NCI-H2227 treated with DMSO at 0.1 percent for 48 hours (cell line): Measurements from ENCODE around the gene DGCR8.

Source experiments
- DNase-seq: peaks from one replicate; lab custom pipeline; 2025; lab: John Stamatoyannopoulos, UW

The DGCR8 gene

DNA sequence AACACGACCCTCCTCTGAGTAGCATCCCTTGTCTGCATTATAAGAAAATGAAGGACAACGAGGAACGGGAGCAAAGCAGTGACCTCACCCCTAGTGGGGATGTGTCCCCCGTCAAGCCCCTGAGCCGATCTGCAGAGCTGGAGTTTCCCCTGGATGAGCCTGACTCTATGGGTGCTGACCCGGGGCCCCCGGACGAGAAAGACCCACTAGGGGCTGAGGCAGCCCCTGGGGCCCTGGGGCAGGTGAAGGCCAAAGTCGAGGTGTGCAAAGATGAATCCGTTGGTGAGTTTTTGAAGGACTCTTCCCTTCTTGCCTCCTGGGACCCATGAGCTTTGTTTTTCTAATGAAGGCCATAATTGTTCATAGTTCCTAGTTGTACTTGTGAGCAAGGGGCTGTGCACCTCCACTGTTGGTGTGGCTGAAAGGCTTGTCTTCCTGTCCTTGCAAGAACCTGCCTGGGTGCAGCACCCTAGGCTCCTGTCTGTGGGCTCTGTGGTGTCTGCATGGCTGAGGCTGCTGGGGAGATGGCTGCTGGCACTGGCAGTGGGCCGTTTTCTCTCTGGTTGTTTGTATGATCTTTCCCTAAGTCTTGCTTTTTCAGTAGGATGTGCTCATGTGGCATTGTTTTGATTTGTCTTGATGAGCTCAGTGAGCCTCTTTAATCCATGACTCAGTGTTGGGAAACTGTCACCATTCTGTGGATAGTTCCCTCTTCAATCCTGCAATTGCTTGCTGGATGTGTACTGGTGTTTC, 10.1 kb downstream of the DGCR8 start:
- no peak for DNase-seq

DNA sequence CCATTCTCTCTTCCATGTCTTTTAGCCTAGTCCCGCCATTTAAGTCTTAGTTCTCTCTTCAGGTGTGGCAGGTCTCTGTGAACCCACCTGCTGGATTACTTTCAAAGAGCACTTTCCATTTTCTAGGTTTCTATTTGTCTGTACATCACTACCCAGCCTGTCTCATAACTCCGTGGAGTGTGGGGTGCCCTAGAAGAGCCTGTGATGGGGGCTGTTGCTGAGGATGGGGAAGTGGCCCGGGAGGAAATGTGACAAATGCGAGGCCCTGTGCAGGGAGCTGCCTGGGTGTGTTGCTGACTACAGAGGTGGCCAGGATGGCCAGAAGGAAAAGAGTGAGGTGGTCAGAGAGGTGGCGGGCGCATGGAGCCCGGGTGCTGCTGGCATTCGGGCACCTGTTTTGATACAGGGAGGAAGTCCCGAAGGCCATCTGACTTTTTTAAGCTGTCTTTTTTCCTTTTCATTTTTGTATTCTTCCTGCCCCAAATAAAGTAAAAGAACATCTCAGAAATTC, 10.7 kb downstream of the DGCR8 start:
- no peak for DNase-seq

DNA sequence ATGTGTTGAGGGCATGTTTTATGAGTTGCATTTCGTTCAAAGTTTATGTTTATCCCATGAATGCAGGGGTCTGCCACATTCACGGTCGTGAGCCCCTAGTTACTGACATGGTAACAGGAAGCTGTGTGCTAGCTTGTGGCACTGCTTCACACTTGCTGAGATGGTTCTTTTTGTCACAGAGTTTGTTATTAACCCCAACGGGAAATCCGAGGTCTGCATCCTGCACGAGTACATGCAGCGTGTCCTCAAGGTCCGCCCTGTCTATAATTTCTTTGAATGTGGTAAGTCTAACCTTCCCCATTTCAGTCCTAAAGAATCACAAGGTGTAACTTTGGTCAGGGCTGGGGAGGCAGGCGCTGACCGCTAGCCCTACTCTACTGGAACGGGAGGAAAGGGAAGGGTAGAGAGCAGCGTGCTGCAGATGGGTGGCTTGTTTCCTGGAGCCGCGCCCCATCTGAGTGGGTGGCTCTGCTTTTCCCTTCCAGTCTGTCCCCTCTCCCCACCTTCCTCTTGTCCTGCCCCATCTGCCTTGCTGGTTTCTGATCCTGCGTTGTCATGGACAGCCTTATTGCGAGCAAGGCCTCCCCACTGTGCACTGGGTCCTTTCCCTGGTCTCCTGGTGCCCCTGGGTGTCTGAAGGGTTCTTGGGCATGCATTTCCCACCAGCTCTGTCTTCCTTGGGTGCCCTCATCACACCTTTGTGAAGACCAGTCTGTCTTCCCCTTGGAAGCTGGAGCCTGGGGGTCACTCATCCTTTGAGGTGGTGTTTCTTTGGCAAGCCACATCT, 11.8 kb downstream of the DGCR8 start:
- DNase-seq: no peak

DNA sequence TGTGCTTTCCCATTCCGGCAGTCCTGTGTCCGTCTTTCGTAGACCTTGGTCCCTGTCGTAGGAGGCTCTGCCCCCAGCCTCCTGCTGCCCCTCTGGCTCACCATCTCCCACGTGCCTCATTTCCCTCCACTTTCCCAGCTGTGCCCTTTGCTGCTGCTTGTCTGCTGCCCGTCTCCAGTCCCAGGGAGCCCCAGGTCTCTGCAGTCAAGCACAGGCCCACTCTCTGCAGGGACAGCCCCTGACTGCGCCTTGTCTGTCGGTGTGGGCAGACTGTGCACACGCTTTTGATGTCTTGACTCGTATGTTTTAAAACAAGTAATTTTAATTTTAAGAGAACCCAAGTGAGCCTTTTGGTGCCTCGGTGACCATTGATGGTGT, 12.4 kb downstream of the DGCR8 start:
- no peak for DNase-seq

DNA sequence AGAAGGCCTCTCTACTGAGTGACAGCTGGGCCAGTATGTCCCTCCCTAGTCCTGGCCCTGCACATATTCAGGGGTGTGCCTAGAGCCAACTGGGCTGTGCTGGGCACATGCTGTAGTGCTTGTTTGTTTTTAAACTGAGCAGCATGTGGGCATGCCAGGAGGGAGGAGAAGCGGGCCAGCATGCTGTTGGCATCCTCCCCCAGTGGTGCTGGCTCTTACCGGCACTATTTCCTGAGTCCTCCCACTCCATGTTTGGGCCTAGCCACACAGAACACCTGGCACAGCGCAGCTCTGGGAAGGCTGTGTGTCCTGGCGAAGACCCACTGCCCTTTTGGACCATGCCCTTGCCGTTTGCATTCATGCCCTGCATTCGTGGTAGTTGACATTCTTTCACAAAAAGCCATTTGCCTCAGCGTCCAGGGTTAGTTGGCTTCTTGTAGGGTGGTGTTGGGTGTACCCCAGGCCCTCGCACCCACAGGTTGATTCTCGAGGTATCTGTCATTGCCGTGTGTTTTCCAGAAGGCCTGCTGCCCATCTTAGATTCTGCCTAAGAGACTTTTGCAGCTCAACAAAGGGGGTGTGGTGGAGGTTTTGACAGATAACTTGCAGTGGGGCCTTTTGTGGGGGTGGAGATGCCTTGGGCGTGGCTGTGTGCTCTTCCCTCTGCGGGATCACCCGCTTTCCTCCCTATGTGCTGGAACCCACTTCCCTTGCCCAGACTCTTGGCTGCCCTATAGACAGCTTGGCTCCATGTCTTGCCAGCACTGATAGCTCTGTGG, 13.6 kb downstream of the DGCR8 start:
- no peak for DNase-seq

DNA sequence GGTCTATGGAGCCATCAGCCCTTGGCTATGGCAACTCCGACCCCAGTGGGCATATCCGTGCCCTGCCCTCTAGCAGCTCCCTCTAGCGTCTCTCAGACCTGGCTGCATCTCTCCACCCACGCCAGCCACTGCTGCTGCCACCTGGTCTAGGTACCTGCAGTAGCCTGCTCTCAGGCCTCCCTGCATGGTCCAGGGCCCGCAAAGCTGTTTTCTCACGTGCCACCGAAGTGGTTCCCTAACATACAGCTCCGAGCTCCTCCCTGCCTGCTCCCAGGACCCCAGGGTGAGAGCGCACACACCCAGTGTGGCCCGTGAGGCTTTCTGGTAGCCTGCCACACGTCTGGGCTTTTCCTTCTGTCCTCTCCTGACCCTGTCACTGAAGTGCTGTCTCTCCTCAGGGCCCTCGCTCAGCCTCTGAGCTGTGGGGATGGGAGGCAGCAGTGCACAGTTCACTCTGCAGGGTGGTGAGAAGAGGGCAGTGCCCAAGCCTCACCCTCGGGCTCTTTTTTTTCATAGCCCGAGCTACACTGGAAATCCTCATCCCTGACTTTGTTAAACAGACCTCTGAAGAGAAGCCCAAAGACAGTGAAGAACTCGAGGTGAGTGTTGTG, 14.3 kb downstream of the DGCR8 start:
- DNase-seq: no peak

DNA sequence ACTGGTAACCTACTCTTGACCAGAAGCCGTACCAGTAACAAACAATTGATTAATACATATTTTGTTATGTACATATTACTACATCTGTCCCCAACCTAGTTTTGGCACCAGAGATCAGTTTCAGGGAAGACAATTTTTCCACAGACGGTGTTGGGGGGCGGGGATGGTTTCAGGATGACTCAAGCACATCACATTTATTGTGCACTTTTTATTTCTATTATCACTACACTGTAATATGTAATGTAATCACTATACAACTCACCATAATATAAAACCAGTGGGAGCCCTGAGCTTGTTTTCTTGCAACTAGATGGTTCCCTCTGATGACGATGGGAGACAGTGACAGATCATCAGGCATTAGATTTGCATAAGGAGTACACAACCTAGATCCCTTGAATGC, 15.5 kb downstream of the DGCR8 start:
- DNase-seq: no peak

DNA sequence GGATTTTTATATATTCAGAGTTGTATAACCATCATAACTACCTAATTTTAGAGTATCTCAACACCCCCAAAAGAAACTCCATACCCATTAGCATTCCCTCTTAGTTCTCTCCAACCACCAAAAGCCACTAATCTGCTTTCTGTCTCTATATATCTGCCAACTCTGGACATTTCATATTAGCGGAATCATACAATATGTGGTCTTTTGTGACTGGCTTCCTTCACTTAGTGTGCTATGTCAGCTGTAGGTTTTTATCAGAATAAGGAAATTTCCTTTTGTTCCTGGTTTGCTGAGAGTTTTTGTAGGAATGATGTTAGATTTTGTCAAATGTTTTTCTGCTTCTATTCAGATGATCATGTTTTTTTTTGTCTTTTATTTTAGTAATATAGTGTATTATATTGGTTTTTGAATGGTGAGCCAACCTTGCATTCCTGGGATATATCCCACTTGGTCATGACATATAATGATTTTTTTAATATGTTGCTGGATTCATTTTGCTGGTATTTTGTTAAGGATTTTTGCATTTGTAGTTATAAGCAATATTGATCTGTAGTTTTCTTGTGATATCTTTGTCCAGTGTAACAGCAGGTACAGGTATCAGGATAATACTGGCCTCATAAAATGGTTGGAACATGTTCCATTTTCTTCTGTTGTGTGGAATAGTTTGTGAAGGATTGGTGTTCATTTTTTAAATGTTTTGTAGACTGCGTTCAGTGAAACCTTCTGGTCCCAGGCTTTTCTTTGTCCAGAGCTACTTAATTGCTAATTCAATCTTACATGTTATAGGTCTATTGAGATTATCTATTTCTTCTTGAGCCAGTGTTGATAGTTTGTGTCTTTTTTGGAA, 16.8 kb downstream of the DGCR8 start:
- DNase-seq: no peak

DNA sequence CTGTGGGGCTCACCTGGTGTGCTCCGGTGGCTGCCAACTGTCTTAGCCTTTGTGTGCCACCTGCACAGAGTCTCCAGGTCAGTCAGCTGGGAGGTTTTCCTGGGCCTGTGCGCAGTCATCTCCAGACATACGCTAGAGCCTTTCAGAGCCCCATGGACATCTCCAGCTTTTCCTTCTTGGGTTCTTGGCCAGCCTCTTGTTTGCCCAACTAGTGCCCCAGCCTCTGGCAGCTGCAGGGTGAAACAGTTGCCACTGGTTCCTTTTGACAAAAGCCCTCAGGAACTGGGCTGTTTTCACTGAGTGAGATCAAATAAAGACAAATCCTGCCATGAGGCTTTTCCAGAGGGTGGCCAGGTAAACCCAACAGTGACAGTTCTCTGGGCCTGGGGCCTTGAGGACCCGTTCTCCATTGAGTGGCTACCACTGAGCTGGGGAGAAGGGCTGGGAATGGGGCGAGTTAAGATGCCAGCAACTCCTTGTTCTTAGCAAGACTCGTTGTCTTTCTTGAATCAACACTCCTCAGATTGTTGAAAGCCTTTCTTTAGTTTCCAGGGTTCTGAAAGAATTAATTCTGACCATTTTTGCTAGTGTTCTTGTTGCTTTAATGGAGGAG, 19.2 kb downstream of the DGCR8 start:
- no peak for DNase-seq

DNA sequence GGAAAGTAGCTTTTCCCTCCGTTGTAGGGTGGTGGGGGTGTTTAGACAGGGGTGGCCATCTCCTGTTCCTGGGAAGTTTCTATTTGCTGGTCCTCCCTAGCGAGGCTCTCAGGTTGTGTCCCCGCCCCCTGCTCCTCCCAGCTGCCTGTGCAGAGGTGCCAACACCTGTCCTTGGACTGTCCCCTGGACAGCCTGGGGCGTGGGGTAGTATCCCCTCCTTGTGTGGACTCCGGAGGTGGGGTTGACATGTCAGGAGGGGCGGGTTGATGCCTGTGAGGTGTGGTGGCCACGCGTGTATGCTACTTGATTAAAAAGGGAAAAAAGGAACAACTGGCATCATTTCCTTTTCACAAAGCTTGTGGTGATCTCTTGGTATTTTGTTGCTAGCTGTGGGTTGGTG, 21.6 kb downstream of the DGCR8 start:
- no peak for DNase-seq

DNA sequence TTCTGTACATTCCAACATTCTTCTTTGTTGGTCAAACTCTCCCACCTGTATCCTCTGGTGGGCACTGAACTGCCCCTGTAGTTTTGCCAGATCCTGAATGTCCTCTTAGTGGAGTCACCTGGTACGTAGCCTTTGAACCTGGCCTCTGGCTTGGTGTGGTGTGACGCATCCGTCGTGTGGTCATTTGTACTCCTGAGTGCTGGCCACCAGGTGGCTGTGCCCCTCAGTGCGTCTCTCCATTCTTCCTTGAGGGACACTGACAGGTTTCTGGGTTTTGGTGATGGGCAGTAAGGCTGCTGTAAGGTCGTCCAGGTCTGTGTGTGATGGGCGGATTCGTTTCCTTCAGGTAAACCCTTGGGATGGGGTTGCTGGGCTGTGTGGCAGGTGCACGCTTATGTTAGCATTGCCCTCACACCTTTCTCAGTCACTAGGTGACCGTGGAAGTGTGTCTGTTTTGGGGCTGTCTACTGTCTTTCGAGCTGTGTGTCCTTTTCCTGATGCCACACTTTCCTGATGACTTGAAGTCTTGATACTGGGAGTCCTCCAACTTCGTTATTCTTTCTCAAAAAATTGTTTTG, 22.3 kb downstream of the DGCR8 start:
- DNase-seq: no peak

DNA sequence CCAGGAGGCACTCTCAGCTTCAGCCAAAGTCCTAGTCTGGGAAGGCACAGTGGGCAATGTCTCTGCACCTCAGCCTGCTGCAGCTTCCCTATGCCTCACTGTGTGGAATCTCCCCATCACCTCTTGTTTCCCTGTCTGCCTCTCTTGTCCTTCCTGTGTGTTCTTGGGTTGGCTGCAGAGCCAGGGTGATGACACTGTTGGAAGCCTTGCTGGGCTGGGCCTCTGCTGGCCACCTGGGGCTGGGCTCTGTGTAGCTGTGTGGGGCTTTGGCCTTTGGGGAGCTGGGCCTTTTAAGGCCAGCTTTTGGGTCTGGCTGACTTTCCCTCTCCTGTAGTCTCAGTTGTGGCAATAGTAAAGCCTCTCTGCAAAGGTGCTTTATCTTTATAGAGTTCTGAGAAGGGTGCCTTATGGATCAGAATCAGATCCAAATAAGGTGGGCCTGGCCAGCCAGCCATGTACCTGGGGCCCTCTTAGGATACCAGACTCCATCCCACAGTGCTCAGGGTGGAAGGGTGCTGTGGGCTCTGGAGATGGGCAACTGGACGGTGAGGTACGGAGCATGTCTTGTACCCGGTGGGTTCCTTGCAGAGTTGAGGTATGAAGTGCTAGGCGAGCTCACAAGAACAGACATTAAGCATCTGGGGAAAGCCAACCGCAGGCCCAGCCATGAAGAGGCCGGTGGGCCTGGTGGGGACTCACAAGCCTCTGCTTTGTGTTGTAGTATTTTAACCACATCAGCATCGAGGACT, 25.6 kb downstream of the DGCR8 start:
- DNase-seq: no peak

DNA sequence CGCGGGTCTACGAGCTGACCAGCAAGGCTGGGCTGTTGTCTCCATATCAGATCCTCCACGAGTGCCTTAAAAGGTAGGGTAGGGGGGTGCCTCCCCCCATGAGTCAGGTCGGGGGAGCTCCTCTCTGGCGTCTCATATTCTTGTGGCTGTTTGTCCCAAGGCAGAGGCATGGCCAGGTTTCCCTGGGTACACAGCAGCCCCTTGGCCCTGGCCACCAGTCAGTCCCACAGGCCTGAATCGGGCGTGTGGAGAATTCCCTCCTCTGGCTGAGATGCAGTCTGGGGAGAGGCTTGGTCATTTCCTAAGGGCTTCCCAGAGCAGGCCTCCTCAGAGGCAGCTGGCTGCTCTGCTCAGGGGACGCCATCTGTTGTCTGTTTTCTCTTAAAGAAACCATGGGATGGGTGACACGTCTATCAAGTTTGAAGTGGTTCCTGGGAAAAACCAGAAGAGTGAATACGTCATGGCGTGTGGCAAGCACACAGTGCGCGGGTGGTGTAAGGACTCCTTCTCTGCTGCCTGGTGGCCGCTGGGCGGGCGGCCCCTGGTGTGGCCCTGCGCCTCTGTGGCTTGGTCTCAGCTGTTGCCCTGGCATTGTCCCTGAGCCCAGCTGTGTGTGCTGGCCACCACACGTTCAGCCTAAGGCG, 26.3 kb downstream of the DGCR8 start:
- DNase-seq: no peak

DNA sequence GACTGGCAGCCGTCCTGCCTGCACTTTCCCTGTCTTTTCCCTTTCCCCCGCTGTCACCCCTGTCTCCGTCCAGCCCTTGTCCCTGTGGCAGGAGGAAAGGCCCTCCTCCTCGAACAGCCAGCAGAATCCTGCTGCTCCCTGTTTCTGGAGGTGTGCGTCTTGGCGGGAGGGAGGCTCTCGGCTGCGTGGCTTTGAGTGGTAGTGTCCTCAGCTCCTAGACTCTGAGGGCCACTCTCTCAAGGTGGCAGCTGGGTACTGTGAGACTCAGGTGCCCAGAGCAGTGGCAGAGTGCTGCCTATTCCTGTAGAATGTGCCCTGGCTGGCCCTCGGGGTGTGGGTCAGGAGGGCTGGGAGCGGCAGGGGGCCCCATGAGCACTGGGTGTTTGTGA, 26.8 kb downstream of the DGCR8 start:
- DNase-seq: no peak

DNA sequence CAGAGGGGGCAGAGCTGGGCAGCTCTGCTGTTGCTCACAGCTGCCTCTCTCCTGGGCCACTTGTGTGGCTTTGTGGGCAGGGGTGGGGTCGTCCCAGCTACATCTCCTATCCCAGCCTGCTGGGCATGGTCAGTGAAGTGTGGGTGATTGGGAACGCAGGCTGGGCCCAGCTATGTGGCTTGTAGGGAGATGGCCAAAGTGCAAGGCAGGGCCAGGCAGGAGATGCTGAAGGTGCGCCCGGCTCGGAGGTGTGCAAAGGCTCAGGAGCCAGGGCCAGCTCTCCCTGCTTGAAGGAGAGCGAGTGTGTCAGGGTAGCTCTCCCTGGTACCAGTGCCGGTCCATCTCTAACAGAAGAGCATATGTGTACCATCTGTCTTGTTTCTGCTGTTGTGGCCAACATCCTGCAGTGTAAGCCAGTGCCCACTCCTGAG, 27.4 kb downstream of the DGCR8 start:
- DNase-seq: no peak

DNA sequence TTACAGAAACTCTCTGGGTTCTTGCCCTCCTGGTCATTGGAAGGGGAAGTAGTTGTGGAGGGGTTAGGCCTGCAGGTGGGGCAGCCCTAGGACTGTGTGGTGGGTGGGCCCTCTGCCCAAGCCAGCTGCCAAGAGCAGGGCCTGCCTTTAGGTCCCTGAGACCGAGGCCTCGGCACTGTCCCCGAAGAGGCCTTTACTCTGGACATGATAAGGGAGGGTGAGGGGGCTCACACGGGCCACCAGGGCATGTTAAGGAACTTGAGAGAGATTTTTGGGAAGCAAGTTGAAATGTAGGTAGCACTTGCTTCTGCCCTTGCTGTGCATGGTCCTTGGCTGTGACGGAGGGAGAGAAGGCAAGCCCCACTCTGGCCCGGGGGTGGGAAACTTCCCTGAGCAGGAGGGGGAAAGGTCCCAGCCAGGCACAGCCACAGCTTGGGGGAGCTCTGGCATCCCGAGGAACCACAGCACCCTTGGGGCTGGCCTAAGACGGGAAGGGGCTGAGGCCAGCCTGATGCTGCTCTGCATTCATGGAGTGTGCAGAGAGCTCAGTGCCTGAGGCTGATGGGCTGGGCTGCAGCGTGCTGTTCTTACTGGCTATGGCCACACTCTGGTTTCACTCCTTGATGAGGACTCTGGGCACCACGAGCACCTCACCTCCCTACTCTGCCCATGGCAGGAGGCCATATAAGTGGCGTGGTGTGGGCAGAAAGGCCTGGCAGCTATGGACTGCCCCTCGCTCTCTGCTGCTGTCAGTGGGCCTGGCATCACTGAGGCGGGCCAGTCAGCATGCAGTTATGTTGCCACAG, 28.1 kb downstream of the DGCR8 start:
- no peak for DNase-seq

DNA sequence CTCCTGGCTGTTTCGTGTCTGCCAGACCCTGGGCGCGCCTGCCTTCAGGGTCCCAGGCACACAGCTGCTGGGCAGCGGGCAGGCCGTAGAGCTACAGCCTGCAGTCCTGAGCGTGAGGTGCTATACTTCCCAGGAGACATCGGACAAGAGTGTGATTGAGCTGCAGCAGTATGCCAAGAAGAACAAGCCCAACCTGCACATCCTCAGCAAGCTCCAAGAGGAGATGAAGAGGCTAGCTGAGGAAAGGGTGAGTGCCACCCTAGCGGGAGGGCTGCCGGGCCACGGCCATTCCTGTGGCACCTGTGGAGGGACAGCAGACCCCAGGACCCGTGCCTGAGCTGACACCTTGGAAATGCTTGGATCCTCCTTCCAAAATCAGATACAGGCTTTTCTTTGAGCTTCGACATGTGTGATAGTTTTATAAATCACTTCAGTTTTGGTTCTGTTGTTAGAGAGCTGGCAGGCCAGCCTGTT, 28.8 kb downstream of the DGCR8 start:
- DNase-seq: no peak
